AG09319 (cell line): ENCODE measurements around the gene SMIM14.

Source experiments
- DNase-seq: peaks from one replicate; pipeline ENCODE4 v3.0.0-alpha.2; 2010; ENCODE audit warnings: low read depth; ENCODE audit errors: extremely low read depth
- CTCF ChIP-seq: IDR thresholded peaks from 2 replicates; pipeline ENCODE4 v1.5.1; 2011; ENCODE audit warnings: low read depth, mild to moderate bottlenecking, inconsistent platforms, low read length, moderate library complexity

SMIM14 gene

GRCh38 chr4:39613093-39613656 lies 25.5 kb downstream of the SMIM14 start:
- no peak for DNase-seq
- TF ChIP-seq CTCF: no peak

GRCh38 chr4:39609454-39609931 lies 29.2 kb downstream of the SMIM14 start:
- no peak for DNase-seq
- no peak for TF ChIP-seq CTCF

- no peak for DNase-seq
- TF ChIP-seq CTCF: no peak
Measured at GRCh38 chr4:39608451-39608850, 30.2 kb downstream of the SMIM14 start.

- TF ChIP-seq CTCF: no peak
- DNase-seq: no peak
Measured at GRCh38 chr4:39606747-39607146, 31.9 kb downstream of the SMIM14 start.

GRCh38 chr4:39597695-39598381 lies 40.8 kb downstream of the SMIM14 start:
- TF ChIP-seq CTCF: no peak
- DNase-seq: no peak

GRCh38 chr4:39596971-39597370 lies 41.7 kb downstream of the SMIM14 start:
- no peak for TF ChIP-seq CTCF
- DNase-seq: no peak

- TF ChIP-seq CTCF: no peak
Measured at GRCh38 chr4:39591290-39591689, 47.4 kb downstream of the SMIM14 start.

More at GRCh38 chr4:39591290-39591689, 47.4 kb downstream of the SMIM14 start:
- DNase-seq: no peak
